H1 (cell line): ENCODE measurements around the gene NCOA6. TPM values are rescaled to one million over a fixed set of nuclear protein-coding genes. Genes with fewer than 3 reads are reported as not detected.

Experiments
- CBX8 ChIP-seq: fragments of 300-800, 300-1000 bp; sonication (generic); IDR thresholded peaks from 2 replicates; pipeline ENCODE4 v1.7.1; 2016; ENCODE audit warnings: low read depth, low read length, borderline replicate concordance
- CTBP2 ChIP-seq: IDR thresholded peaks from 2 replicates; pipeline ENCODE4 v1.7.0; 2011; ENCODE audit warnings: borderline replicate concordance, mild to moderate bottlenecking, moderate library complexity, mixed read lengths, low read length; ENCODE audit not compliant: insufficient read depth, insufficient read length
- EP300 ChIP-seq, 2 experiments: IDR thresholded peaks; 1 replicate in 1 of 2; 2 replicates in 1 of 2; pipeline ENCODE4 v1.6.1; 2011 to 2012; ENCODE audit warnings: low read depth in 2 of 2, low read length in 2 of 2, mild to moderate bottlenecking in 2 of 2, borderline replicate concordance in 1 of 2, inconsistent platforms in 1 of 2, moderate library complexity in 1 of 2
- HDAC6 ChIP-seq: IDR thresholded peaks from one replicate; pipeline ENCODE4 v1.7.1; 2012; ENCODE audit warnings: low read depth, mild to moderate bottlenecking, inconsistent platforms, low read length, moderate library complexity
- JUN ChIP-seq: IDR thresholded peaks from 2 replicates; pipeline ENCODE4 v1.6.1; 2011; ENCODE audit warnings: low read depth, mild to moderate bottlenecking, improper control_type of control experiment, low read length
- SAP30 ChIP-seq: fragments of 300-600 bp; sonication (generic); IDR thresholded peaks from 2 replicates; pipeline ENCODE4 v1.7.1; 2012; ENCODE audit warnings: low read length, moderate library complexity, mild to moderate bottlenecking, inconsistent platforms; ENCODE audit not compliant: insufficient read depth, insufficient replicate concordance
- SIN3A ChIP-seq, 2 experiments: IDR thresholded peaks in 1 of 2; conservative IDR thresholded peaks in 1 of 2; 2 replicates each; pipeline ENCODE4 v1.6.1; 2011 to 2012; ENCODE audit warnings: low read length in 2 of 2, improper control_type of control experiment in 1 of 2, low read depth in 1 of 2, mild to moderate bottlenecking in 1 of 2
- YY1 ChIP-seq: IDR thresholded peaks from 2 replicates; pipeline ENCODE4 v1.6.1; 2011; ENCODE audit warnings: low read depth, mild to moderate bottlenecking, low read length
- polyA plus RNA-seq, 7 experiments: library from polyadenylated mRNA; depleted of rRNA in 3 of 7; stranded (reverse) in 5 of 7; unstranded in 2 of 7; fragments of >200 nt in 5 of 7; fragments of 200-250 nt in 2 of 7; gene quantifications; 1 replicate in 5 of 7; 2 replicates in 1 of 7; 4 replicates in 1 of 7; pipeline versions ENCODE4 v1.2.1 to v1.2.3, GENCODE V29; 2011 to 2013; ENCODE audit warnings: missing spikeins in 2 of 7, mixed read lengths in 2 of 7
- total RNA-seq: library from RNA; stranded (reverse); fragmentation: NEBNext Ultra II Directional; extraction: Animal tissue kit (Norgen Biotek cat#: 25700); gene quantifications from 2 replicates; pipeline ENCODE4 v1.2.1, GENCODE V29; 2021
- TF ChIP-seq, protein P1 (sequence below): fragments of 300-600 bp; sonication (generic); IDR thresholded peaks from 2 replicates; pipeline ENCODE4 v1.7.1; 2012; ENCODE audit warnings: low read length, moderate library complexity, mild to moderate bottlenecking, inconsistent platforms; ENCODE audit not compliant: insufficient replicate concordance

Gene NCOA6
- total and polyA plus RNA-seq, 2 of the 8 experiments (the other 6 are each of a cell fraction or from before 2014, with no cell fraction given): 9.0 to 9.5 TPM

DNA sequence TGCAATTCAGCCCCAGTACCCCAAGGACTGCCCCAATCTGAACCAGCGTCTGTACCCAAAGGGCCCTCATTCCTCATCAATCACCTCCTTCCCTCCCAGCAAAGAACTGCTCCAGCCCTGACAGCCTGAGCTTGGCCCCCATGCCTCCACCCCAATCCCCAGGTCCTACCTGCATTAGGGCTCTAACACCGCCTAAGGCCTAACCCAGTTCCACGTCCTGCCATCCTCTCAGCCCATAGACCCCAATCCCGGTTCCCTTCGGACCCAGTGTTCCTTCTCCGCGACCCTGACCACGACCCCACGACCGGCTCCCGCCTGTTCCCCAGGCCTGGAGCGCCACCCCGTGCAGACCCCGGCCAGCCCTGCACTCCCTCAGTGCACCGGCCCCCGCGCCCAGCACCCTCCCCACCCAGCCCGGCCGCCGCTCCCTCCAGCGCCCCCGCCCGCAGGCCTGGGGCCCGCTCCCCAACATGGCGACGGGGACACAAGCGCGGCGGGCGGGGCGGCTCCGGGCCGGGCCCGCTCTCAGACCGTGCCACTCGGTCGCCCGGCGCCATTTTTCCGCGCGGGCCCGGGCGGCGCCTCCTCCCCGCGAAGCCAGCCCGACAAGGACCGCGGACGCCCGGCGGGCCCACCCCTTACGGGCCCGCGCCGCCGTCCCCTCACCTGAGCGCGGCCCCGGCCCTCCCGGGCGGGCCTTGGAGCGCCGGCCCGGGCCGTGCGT is 483 bp downstream of the NCOA6 start (continued):
- no peak for TF ChIP-seq HDAC6
- peak; percentile 74 for TF ChIP-seq CTBP2
- peak in 1 of 2 experiments; percentile 68; a peak in 1 of 4 replicates for TF ChIP-seq SIN3A (conservative IDR thresholded peaks at IDR 0.05 in 1 of 2, IDR thresholded peaks at IDR 0.05 in 1 of 2; ENCODE audit: low read depth in 1 of 2, low read length in 2 of 2)
- peak; percentile 59 for TF ChIP-seq SAP30
- TF ChIP-seq CBX8: no peak
- TF ChIP-seq, protein P1, sequence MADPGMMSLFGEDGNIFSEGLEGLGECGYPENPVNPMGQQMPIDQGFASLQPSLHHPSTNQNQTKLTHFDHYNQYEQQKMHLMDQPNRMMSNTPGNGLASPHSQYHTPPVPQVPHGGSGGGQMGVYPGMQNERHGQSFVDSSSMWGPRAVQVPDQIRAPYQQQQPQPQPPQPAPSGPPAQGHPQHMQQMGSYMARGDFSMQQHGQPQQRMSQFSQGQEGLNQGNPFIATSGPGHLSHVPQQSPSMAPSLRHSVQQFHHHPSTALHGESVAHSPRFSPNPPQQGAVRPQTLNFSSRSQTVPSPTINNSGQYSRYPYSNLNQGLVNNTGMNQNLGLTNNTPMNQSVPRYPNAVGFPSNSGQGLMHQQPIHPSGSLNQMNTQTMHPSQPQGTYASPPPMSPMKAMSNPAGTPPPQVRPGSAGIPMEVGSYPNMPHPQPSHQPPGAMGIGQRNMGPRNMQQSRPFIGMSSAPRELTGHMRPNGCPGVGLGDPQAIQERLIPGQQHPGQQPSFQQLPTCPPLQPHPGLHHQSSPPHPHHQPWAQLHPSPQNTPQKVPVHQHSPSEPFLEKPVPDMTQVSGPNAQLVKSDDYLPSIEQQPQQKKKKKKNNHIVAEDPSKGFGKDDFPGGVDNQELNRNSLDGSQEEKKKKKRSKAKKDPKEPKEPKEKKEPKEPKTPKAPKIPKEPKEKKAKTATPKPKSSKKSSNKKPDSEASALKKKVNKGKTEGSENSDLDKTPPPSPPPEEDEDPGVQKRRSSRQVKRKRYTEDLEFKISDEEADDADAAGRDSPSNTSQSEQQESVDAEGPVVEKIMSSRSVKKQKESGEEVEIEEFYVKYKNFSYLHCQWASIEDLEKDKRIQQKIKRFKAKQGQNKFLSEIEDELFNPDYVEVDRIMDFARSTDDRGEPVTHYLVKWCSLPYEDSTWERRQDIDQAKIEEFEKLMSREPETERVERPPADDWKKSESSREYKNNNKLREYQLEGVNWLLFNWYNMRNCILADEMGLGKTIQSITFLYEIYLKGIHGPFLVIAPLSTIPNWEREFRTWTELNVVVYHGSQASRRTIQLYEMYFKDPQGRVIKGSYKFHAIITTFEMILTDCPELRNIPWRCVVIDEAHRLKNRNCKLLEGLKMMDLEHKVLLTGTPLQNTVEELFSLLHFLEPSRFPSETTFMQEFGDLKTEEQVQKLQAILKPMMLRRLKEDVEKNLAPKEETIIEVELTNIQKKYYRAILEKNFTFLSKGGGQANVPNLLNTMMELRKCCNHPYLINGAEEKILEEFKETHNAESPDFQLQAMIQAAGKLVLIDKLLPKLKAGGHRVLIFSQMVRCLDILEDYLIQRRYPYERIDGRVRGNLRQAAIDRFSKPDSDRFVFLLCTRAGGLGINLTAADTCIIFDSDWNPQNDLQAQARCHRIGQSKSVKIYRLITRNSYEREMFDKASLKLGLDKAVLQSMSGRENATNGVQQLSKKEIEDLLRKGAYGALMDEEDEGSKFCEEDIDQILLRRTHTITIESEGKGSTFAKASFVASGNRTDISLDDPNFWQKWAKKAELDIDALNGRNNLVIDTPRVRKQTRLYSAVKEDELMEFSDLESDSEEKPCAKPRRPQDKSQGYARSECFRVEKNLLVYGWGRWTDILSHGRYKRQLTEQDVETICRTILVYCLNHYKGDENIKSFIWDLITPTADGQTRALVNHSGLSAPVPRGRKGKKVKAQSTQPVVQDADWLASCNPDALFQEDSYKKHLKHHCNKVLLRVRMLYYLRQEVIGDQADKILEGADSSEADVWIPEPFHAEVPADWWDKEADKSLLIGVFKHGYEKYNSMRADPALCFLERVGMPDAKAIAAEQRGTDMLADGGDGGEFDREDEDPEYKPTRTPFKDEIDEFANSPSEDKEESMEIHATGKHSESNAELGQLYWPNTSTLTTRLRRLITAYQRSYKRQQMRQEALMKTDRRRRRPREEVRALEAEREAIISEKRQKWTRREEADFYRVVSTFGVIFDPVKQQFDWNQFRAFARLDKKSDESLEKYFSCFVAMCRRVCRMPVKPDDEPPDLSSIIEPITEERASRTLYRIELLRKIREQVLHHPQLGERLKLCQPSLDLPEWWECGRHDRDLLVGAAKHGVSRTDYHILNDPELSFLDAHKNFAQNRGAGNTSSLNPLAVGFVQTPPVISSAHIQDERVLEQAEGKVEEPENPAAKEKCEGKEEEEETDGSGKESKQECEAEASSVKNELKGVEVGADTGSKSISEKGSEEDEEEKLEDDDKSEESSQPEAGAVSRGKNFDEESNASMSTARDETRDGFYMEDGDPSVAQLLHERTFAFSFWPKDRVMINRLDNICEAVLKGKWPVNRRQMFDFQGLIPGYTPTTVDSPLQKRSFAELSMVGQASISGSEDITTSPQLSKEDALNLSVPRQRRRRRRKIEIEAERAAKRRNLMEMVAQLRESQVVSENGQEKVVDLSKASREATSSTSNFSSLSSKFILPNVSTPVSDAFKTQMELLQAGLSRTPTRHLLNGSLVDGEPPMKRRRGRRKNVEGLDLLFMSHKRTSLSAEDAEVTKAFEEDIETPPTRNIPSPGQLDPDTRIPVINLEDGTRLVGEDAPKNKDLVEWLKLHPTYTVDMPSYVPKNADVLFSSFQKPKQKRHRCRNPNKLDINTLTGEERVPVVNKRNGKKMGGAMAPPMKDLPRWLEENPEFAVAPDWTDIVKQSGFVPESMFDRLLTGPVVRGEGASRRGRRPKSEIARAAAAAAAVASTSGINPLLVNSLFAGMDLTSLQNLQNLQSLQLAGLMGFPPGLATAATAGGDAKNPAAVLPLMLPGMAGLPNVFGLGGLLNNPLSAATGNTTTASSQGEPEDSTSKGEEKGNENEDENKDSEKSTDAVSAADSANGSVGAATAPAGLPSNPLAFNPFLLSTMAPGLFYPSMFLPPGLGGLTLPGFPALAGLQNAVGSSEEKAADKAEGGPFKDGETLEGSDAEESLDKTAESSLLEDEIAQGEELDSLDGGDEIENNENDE: no peak
- peak; percentile 93 for TF ChIP-seq YY1
- no peak for TF ChIP-seq JUN
- TF ChIP-seq EP300 (IDR thresholded peaks at IDR 0.05; ENCODE audit: borderline replicate concordance in 1 of 2, low read depth in 2 of 2, low read length in 2 of 2): 0 out of 3 replicates have a peak, but pooled peaks of 1 of the 2 experiments have one; percentile 10
